HEK293 (cell line): ENCODE data around the gene ENDOU.

Experiments used
- CTCF ChIA-PET: fragments of 350-600 bp; formaldehyde crosslinking; extraction: SDS; loops from one replicate; lab custom pipeline; 2021; ENCODE audit warnings: antibody characterized with exemption; lab: Yijun Ruan, JAX
- POLR2A ChIA-PET: fragments of 300-600 bp; formaldehyde crosslinking; extraction: SDS; loops from one replicate; lab custom pipeline; 2020; ENCODE audit warnings: antibody characterized with exemption, inconsistent platforms; lab: Yijun Ruan, JAX
- H3K27ac ChIP-seq: fragments of 200-500 bp; sonication (Bioruptor generic); 2 replicates; pipeline ENCODE4 v1.5.1; 2014; ENCODE audit warnings: low read depth, low read length, control low read depth, inconsistent platforms; ENCODE audit errors: extremely low read depth
- H3K36me3 ChIP-seq, 2 experiments: fragments of 200-500 bp in 1 of 2; sonication (Bioruptor generic) in 1 of 2; 1 replicate in 1 of 2; 2 replicates in 1 of 2; pipeline ENCODE4 v1.5.1; 2014 to 2017; ENCODE audit warnings: inconsistent platforms in 2 of 2, low read length in 2 of 2; ENCODE audit not compliant: control insufficient read depth in 2 of 2, insufficient read depth in 1 of 2
- H3K4me1 ChIP-seq: fragments of 200-500 bp; sonication (Bioruptor generic); 2 replicates; pipeline ENCODE4 v1.5.1; 2014; ENCODE audit warnings: mild to moderate bottlenecking, low read length, inconsistent platforms; ENCODE audit not compliant: control insufficient read depth, insufficient read depth
- H3K4me3 ChIP-seq: 2 replicates; pipeline ENCODE4 v1.5.1; 2011; ENCODE audit warnings: low read depth, mild to moderate bottlenecking, control low read depth, low read length, moderate library complexity
- H3K9me3 ChIP-seq: fragments of 200-500 bp; sonication (Bioruptor generic); 2 replicates; pipeline ENCODE4 v1.5.1; 2014; ENCODE audit warnings: low read depth, low read length, inconsistent platforms; ENCODE audit not compliant: control insufficient read depth, insufficient read depth
- GLIS1 ChIP-seq: fragments of 450-650 bp; formaldehyde crosslinking; IDR thresholded peaks from 2 replicates; pipeline ENCODE4 v1.5.1; 2016; ENCODE audit warnings: missing biosample characterization, missing genetic modification characterization
- ZBTB10 ChIP-seq: fragments of 450-650 bp; formaldehyde crosslinking; IDR thresholded peaks from 2 replicates; pipeline ENCODE4 v1.5.1; 2016; ENCODE audit warnings: missing biosample characterization, missing genetic modification characterization
- ZBTB11 ChIP-seq: fragments of 450-650 bp; formaldehyde crosslinking; conservative IDR thresholded peaks from 2 replicates; pipeline ENCODE4 v1.5.1; 2016; ENCODE audit warnings: low read depth, missing biosample characterization, missing genetic modification characterization
- ZFP37 ChIP-seq: fragments of 450-650 bp; formaldehyde crosslinking; IDR thresholded peaks from 2 replicates; pipeline ENCODE4 v1.5.1; 2016; ENCODE audit warnings: missing biosample characterization, missing genetic modification characterization
- ZNF214 ChIP-seq: fragments of 450-650 bp; formaldehyde crosslinking; IDR thresholded peaks from 2 replicates; pipeline ENCODE4 v1.5.1; 2017; ENCODE audit warnings: missing biosample characterization, mild to moderate bottlenecking, missing genetic modification characterization, borderline replicate concordance
- ZNF280C ChIP-seq: fragments of 450-650 bp; formaldehyde crosslinking; IDR thresholded peaks from 2 replicates; pipeline ENCODE4 v1.5.1; 2016; ENCODE audit warnings: missing biosample characterization, missing genetic modification characterization
- ZNF324 ChIP-seq: fragments of 450-650 bp; formaldehyde crosslinking; IDR thresholded peaks from 2 replicates; pipeline ENCODE4 v1.5.1; 2016; ENCODE audit warnings: missing biosample characterization, missing genetic modification characterization
- ZNF366 ChIP-seq: fragments of 450-650 bp; formaldehyde crosslinking; conservative IDR thresholded peaks from 2 replicates; pipeline ENCODE4 v1.5.1; 2016; ENCODE audit warnings: missing biosample characterization, missing genetic modification characterization
- ZNF37A ChIP-seq: fragments of 450-650 bp; IDR thresholded peaks from 2 replicates; pipeline ENCODE4 v1.5.1; 2018; ENCODE audit warnings: missing biosample characterization, missing genetic modification characterization
- ZNF521 ChIP-seq: fragments of 450-650 bp; formaldehyde crosslinking; IDR thresholded peaks from 2 replicates; pipeline ENCODE4 v1.5.1; 2017; ENCODE audit warnings: missing biosample characterization, mild to moderate bottlenecking, missing genetic modification characterization
- ZNF596 ChIP-seq: fragments of 450-650 bp; IDR thresholded peaks from 2 replicates; pipeline ENCODE4 v1.5.0; 2018; ENCODE audit warnings: missing biosample characterization, mild to moderate bottlenecking, missing genetic modification characterization, moderate library complexity
- ZNF664 ChIP-seq: fragments of 450-650 bp; formaldehyde crosslinking; IDR thresholded peaks from 2 replicates; pipeline ENCODE4 v1.5.1; 2016; ENCODE audit warnings: missing biosample characterization, missing genetic modification characterization
- ZNF707 ChIP-seq: fragments of 450-650 bp; formaldehyde crosslinking; IDR thresholded peaks from 2 replicates; pipeline ENCODE4 v1.5.1; 2016; ENCODE audit warnings: missing biosample characterization, missing genetic modification characterization
- ZSCAN4 ChIP-seq: fragments of 450-650 bp; formaldehyde crosslinking; IDR thresholded peaks from 2 replicates; pipeline ENCODE4 v1.5.1; 2017; ENCODE audit warnings: missing biosample characterization, missing genetic modification characterization
- TF ChIP-seq, protein P1 (sequence below): fragments of 450-650 bp; formaldehyde crosslinking; IDR thresholded peaks from 2 replicates; pipeline ENCODE4 v1.5.1; 2016; ENCODE audit warnings: missing biosample characterization, missing genetic modification characterization
- TF ChIP-seq, protein P2 (sequence below): fragments of 450-650 bp; formaldehyde crosslinking; IDR thresholded peaks from 2 replicates; pipeline ENCODE4 v1.5.1; 2016; ENCODE audit warnings: missing biosample characterization, missing genetic modification characterization

Gene ENDOU

GRCh38 chr12:47752552-47752951 lies 27.3 kb upstream of the ENDOU start:
- Histone ChIP-seq H3K4me3 (no peak overlapping the region), H3K4me1 (peaks cover 4% of the 10 kb centered on the region; the same call in 1 of the 2 replicates), H3K27ac (no peak overlapping the region), H3K36me3 (no peaks in the 10 kb centered on the region), H3K9me3 (no peaks in the 10 kb centered on the region)
- ChIA-PET POLR2A (no interaction called here), CTCF (interaction anchor here (0.7 to 14.1 kb wide), 4 partner anchors 11 to 39 kb away, joined by 3 to 241 read pairs (median 56); no protein-coding TSS in a partner anchor)
- no peak for TF ChIP-seq ZFP37 (tag by site-specific recombination)
- 0 out of 2 replicates have a peak, but pooled peaks have one; percentile 25 for TF ChIP-seq ZNF664 (tag by site-specific recombination)
- TF ChIP-seq, protein P1, sequence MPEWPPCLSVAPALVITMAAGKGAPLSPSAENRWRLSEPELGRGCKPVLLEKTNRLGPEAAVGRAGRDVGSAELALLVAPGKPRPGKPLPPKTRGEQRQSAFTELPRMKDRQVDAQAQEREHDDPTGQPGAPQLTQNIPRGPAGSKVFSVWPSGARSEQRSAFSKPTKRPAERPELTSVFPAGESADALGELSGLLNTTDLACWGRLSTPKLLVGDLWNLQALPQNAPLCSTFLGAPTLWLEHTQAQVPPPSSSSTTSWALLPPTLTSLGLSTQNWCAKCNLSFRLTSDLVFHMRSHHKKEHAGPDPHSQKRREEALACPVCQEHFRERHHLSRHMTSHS (tag by site-specific recombination) = no peak

- Histone ChIP-seq H3K36me3 (no peaks in the 10 kb centered on the region), H3K4me1 (peaks cover 4% of the 10 kb centered on the region; the same call in 1 of the 2 replicates), H3K4me3 (no peak overlapping the region), H3K27ac (no peak overlapping the region)
- POLR2A ChIA-PET = no interaction called here
- TF ChIP-seq ZNF707 (no peak), ZNF214 (tag by site-specific recombination) (no peak), ZNF366 (no peak), ZBTB10 (tag by site-specific recombination) (no peak), ZNF280C (tag by site-specific recombination) (no peak), ZSCAN4 (tag by site-specific recombination) (no peak), ZNF596 (tag by site-specific recombination) (no peak), ZNF324 (tag by site-specific recombination) (no peak), ZBTB11 (tag by site-specific recombination) (no peak), ZNF521 (tag by site-specific recombination) (no peak), GLIS1 (tag by site-specific recombination) (no peak), ZNF37A (tag by site-specific recombination) (no peak)
- TF ChIP-seq, protein P2, sequence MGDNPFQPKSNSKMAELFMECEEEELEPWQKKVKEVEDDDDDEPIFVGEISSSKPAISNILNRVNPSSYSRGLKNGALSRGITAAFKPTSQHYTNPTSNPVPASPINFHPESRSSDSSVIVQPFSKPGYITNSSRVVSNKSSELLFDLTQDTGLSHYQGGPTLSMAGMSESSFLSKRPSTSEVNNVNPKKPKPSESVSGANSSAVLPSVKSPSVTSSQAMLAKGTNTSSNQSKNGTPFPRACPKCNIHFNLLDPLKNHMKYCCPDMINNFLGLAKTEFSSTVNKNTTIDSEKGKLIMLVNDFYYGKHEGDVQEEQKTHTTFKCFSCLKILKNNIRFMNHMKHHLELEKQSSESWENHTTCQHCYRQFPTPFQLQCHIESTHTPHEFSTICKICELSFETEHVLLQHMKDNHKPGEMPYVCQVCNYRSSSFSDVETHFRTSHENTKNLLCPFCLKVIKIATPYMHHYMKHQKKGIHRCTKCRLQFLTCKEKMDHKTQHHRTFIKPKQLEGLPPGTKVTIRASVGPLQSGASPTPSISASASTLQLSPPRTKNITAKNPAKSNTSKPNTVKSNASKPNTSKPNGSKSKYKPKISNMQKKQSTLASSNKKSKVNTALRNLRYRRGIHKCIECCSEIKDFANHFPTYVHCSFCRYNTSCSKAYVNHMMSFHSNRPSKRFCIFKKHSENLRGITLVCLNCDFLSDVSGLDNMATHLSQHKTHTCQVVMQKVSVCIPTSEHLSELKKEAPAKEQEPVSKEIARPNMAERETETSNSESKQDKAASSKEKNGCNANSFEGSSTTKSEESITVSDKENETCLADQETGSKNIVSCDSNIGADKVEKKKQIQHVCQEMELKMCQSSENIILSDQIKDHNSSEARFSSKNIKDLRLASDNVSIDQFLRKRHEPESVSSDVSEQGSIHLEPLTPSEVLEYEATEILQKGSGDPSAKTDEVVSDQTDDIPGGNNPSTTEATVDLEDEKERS (tag by site-specific recombination) = no peak
- TF ChIP-seq, all 188 proteins: peak for 0
- H3K9me3 ChIP-seq = no peaks in the 10 kb centered on the region
- CTCF ChIA-PET = interaction anchor here (0.7 to 14.1 kb wide), 4 partner anchors 10 to 38 kb away, joined by 3 to 241 read pairs (median 56); no protein-coding TSS in a partner anchor
Observed at GRCh38 chr12:47752121-47752520, 26.8 kb upstream of the ENDOU start.
